GM12872 (cell line): Measurements from ENCODE around the gene MBOAT2.

Experiments
- TF ChIP-seq, protein P1 (sequence below): IDR thresholded peaks from 3 replicates; pipeline ENCODE4 v1.5.1; 2011; ENCODE audit warnings: low read depth, mild to moderate bottlenecking, low read length, moderate library complexity; ENCODE audit not compliant: insufficient read depth

Gene MBOAT2

DNA sequence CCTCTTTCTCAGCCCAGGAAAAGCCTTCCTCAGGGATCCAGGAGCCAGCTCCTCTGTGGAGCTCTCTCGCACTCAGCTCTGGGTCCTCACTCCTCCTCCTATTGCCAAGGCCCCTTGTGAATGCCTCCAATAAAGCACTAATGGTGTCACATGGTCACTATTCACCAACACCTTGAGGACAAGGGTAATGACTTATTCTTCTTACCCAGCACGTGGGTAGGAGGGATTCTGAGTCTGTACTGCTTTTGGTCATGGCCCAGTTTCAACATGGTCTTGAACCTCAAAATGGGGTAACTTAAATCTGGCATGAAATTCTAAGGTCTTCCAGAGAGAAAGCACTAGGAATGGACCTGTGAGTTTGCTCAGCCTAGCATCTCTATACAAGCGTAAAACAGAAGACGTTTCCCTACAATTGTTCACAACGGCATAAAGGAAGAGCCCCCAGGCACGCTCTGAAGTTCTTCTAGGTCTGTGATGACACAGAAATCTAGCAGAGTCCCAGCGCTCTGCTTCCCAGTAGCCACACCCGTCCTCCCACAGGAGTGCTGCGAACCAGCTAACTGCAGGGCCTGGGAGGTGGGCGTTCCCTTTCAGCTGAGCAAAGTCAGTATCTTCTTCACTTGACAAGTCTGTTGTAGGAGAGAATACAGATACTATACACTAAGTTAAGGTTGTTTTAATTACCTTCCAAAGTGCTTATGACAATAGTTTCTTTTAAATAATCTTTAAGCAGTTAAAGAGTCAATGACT lies 151.5 kb downstream of the MBOAT2 start:
- TF ChIP-seq, protein P1, sequence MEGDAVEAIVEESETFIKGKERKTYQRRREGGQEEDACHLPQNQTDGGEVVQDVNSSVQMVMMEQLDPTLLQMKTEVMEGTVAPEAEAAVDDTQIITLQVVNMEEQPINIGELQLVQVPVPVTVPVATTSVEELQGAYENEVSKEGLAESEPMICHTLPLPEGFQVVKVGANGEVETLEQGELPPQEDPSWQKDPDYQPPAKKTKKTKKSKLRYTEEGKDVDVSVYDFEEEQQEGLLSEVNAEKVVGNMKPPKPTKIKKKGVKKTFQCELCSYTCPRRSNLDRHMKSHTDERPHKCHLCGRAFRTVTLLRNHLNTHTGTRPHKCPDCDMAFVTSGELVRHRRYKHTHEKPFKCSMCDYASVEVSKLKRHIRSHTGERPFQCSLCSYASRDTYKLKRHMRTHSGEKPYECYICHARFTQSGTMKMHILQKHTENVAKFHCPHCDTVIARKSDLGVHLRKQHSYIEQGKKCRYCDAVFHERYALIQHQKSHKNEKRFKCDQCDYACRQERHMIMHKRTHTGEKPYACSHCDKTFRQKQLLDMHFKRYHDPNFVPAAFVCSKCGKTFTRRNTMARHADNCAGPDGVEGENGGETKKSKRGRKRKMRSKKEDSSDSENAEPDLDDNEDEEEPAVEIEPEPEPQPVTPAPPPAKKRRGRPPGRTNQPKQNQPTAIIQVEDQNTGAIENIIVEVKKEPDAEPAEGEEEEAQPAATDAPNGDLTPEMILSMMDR, result no peak

DNA sequence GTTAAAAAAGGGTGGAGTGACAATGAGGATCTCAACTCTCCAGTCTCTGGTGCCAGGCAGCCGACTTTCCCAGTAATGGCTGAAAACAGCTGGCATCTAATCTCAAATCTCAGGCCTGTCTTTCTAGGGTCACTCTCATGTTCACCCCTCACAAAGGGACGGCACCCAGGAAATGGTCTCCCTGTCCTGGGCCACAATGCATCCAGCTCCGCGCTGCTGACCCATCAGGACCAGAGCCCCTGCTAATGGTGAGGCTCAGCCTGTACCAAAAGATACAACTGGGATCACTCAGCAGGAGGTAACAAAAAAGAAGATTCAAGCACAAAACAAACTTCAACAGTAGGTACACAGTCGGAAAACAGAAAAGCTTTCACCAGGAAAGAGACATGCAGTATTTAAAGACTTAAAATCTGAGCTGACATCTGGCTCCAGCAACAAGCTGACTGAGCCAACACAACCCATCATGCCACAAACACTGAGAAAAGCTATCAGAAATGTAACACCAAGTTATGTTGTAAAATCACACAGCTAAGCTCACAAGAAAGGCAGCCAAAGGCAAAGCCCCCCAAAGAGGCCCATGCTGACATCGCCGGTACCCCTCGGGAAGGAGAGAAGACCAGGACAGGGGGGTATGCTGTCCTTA lies 152.5 kb downstream of the MBOAT2 start:
- TF ChIP-seq, protein P1, result no peak

DNA sequence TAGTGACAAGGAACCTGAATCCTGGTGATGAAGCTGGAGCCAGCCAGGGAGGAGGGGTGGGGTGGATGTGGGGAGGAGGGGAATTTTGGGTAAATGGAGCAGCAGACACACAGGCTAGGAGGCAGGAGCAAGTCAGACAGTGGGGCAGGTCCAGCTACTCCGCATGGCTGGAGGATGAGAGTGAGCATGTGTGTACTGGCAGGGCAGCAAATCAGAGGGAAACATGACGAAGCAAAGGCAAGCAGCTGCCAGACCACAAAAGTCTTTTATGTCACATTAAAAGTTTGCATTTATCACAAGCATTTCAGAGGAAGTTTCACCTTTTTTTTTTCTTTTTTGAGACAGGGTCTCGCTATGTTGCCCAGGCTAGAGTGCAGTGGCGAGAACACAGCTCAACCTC lies 154.2 kb downstream of the MBOAT2 start:
- TF ChIP-seq, protein P1, result no peak

DNA sequence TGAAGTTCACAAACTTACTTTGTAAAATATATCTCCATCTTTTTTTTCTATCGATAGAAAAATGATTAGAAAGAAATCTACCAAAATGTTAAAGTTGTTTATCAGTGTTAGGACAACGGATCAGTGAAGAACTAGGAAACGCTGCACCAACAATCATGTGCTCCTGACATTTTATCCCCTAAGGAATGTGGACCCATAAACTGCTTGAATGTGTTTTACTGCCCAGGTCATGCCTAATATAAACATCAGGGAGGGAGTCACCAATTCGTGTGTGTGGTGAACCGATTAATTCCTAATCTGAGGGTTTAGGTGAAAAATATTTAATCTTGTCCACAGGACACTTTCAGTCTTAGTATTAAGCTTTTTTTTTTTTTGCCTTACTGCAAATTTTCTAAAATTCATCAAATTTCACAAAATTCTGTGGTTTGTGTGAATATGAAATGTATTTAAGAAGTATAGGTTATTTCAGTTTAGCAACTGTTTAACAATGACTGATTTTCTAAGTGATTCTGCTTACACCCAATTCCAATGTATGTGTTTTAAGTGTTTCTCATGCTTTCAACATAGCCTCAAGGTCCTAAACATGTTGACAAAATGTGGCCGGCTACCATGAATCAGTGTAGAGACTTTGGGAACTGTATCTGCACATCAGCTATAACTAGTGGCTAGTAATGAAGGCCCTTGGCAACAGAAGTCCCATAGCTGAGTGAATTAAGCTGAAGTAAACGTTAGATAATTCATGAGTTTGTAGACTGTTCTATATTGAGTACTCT lies 155.0 kb downstream of the MBOAT2 start:
- TF ChIP-seq, protein P1, result no peak

DNA sequence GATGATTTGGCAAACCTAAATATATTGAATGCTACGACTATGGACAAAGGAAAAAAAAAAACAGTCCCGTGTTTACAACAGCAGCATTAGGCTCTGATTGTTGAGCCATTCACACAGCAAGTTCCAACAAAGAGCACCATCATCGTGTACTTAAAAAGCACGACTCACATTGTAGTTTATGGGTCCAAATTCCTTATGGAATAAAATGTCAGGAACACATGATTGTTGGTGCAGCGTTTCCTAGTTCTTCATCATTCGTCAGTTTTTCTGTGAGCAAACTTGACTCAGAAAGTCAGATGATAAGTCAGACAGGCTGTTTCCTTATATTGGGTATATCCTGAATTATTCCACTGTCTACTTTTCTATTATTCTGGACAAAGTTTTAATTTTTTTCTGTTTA lies 156.1 kb downstream of the MBOAT2 start:
- TF ChIP-seq, protein P1, result no peak

DNA sequence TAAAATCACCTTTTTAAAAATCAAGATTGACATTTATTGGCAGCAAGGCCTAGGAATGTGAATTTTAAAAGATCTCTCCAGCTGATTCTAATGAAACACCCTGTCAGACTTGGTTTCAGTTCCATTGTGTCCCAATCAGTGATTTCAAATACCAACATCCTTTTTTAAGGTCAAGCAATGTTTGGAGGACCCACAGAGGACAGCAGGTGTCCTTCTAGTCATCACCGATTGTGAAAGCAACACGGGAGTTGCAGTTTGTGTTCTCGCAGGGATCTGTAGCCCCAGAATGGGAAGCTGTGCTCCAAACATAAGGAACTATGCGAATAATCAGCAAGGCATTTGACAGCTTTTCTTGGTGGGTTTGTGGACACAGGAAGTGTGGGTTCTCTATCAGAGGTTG lies 161.6 kb downstream of the MBOAT2 start:
- TF ChIP-seq, protein P1, result no peak

DNA sequence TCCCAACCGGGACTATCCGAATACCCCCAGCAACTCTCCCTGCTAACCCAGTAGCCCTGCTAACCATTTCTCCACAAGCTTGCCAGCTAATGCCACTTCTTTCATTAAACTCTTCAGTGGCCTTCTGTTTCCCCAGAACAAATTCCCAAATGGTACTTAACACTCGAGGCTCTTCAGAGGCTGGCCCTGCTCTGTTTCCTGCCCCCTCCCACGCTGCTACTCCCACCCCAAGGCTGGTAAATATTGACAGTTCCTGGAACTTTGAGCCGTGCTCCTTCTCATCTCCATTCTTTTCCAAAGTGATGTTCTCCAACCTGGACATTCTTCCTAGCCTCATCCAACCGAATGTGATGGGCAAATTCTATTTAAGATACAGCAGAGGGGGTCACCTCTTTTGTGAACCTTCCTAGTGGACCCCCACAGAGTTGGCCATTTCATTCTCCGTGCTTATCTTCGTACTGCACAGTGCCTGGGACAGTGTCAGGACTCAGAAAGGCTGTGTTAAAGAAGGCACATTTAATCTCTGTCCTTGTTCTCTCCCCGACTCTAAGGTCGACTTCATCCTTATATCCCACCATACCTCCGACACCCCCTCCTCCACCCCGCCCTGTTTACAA lies 162.9 kb downstream of the MBOAT2 start:
- TF ChIP-seq, protein P1, result no peak
